HEK293 (cell line): ENCODE measurements around the gene YTHDC2.

Experiments
- BCL11A ChIP-seq: fragments of 450-650 bp; formaldehyde crosslinking; IDR thresholded peaks from 2 replicates; pipeline ENCODE4 v1.5.1; 2016; ENCODE audit warnings: low read depth, missing biosample characterization, missing genetic modification characterization
- BCL11B ChIP-seq: fragments of 450-650 bp; formaldehyde crosslinking; IDR thresholded peaks from 2 replicates; pipeline ENCODE4 v1.5.1; 2016; ENCODE audit warnings: low read depth, missing biosample characterization, missing genetic modification characterization
- FEZF1 ChIP-seq: fragments of 450-650 bp; formaldehyde crosslinking; IDR thresholded peaks from 2 replicates; pipeline ENCODE4 v1.5.1; 2016; ENCODE audit warnings: missing biosample characterization, missing genetic modification characterization
- GFI1B ChIP-seq: fragments of 450-650 bp; formaldehyde crosslinking; IDR thresholded peaks from 2 replicates; pipeline ENCODE4 v1.5.1; 2016; ENCODE audit warnings: missing biosample characterization, missing genetic modification characterization
- GLIS1 ChIP-seq: fragments of 450-650 bp; formaldehyde crosslinking; IDR thresholded peaks from 2 replicates; pipeline ENCODE4 v1.5.1; 2016; ENCODE audit warnings: missing biosample characterization, missing genetic modification characterization
- GLIS2 ChIP-seq: fragments of 450-650 bp; formaldehyde crosslinking; IDR thresholded peaks from 2 replicates; pipeline ENCODE4 v1.5.1; 2016; ENCODE audit warnings: missing biosample characterization, missing genetic modification characterization
- OSR2 ChIP-seq: fragments of 450-650 bp; formaldehyde crosslinking; IDR thresholded peaks from 2 replicates; pipeline ENCODE4 v1.5.1; 2016; ENCODE audit warnings: missing biosample characterization, missing genetic modification characterization
- PRDM10 ChIP-seq: fragments of 450-650 bp; formaldehyde crosslinking; IDR thresholded peaks from 2 replicates; pipeline ENCODE4 v1.5.1; 2016; ENCODE audit warnings: missing biosample characterization, missing genetic modification characterization
- PRDM6 ChIP-seq: fragments of 450-650 bp; formaldehyde crosslinking; IDR thresholded peaks from 2 replicates; pipeline ENCODE4 v1.5.1; 2017; ENCODE audit warnings: missing biosample characterization, missing genetic modification characterization
- REPIN1 ChIP-seq: fragments of 450-650 bp; formaldehyde crosslinking; IDR thresholded peaks from 2 replicates; pipeline ENCODE4 v1.5.1; 2017; ENCODE audit warnings: missing biosample characterization, missing genetic modification characterization, low read depth
- REST ChIP-seq: fragments of 450-650 bp; formaldehyde crosslinking; IDR thresholded peaks from 2 replicates; pipeline ENCODE4 v1.5.1; 2016; ENCODE audit warnings: missing biosample characterization, missing genetic modification characterization
- SP3 ChIP-seq: fragments of 450-650 bp; formaldehyde crosslinking; IDR thresholded peaks from 2 replicates; pipeline ENCODE4 v1.5.1; 2016; ENCODE audit warnings: missing biosample characterization, missing genetic modification characterization
- ZBTB8A ChIP-seq: fragments of 450-650 bp; formaldehyde crosslinking; IDR thresholded peaks from 2 replicates; pipeline ENCODE4 v1.5.1; 2016; ENCODE audit warnings: missing biosample characterization, missing genetic modification characterization
- ZNF114 ChIP-seq: fragments of 450-650 bp; formaldehyde crosslinking; IDR thresholded peaks from 2 replicates; pipeline ENCODE4 v1.5.0; 2017; ENCODE audit warnings: missing biosample characterization, missing genetic modification characterization
- ZNF146 ChIP-seq: fragments of 450-650 bp; formaldehyde crosslinking; IDR thresholded peaks from 2 replicates; pipeline ENCODE4 v1.5.1; 2016; ENCODE audit warnings: missing biosample characterization, missing genetic modification characterization
- ZNF239 ChIP-seq: fragments of 450-650 bp; formaldehyde crosslinking; IDR thresholded peaks from 2 replicates; pipeline ENCODE4 v1.5.1; 2016; ENCODE audit warnings: missing biosample characterization, missing genetic modification characterization
- ZNF280C ChIP-seq: fragments of 450-650 bp; formaldehyde crosslinking; IDR thresholded peaks from 2 replicates; pipeline ENCODE4 v1.5.1; 2016; ENCODE audit warnings: missing biosample characterization, missing genetic modification characterization
- ZNF350 ChIP-seq: fragments of 450-650 bp; formaldehyde crosslinking; IDR thresholded peaks from 2 replicates; pipeline ENCODE4 v1.5.0; 2017; ENCODE audit warnings: missing biosample characterization, mild to moderate bottlenecking, missing genetic modification characterization
- ZNF394 ChIP-seq: fragments of 450-650 bp; formaldehyde crosslinking; IDR thresholded peaks from 2 replicates; pipeline ENCODE4 v1.5.1; 2016; ENCODE audit warnings: missing biosample characterization, missing genetic modification characterization, mild to moderate bottlenecking, moderate library complexity, borderline replicate concordance
- ZNF571 ChIP-seq: fragments of 450-650 bp; formaldehyde crosslinking; IDR thresholded peaks from 2 replicates; pipeline ENCODE4 v1.5.0; 2017; ENCODE audit warnings: missing biosample characterization, missing genetic modification characterization
- ZNF600 ChIP-seq: fragments of 450-650 bp; formaldehyde crosslinking; IDR thresholded peaks from 2 replicates; pipeline ENCODE4 v1.5.1; 2016; ENCODE audit warnings: missing biosample characterization, missing genetic modification characterization
- ZNF623 ChIP-seq: fragments of 450-650 bp; formaldehyde crosslinking; IDR thresholded peaks from 2 replicates; pipeline ENCODE4 v1.5.1; 2016; ENCODE audit warnings: missing biosample characterization, missing genetic modification characterization
- ZNF660 ChIP-seq: fragments of 450-650 bp; IDR thresholded peaks from 2 replicates; pipeline ENCODE4 v1.5.1; 2018; ENCODE audit warnings: missing biosample characterization, mild to moderate bottlenecking, missing genetic modification characterization
- ZNF677 ChIP-seq: fragments of 450-650 bp; IDR thresholded peaks from 2 replicates; pipeline ENCODE4 v1.5.0; 2018; ENCODE audit warnings: missing biosample characterization, mild to moderate bottlenecking, missing genetic modification characterization, moderate library complexity
- ZNF704 ChIP-seq: fragments of 450-650 bp; formaldehyde crosslinking; IDR thresholded peaks from 2 replicates; pipeline ENCODE4 v1.5.1; 2016; ENCODE audit warnings: missing biosample characterization, missing genetic modification characterization
- ZNF747 ChIP-seq: fragments of 450-650 bp; formaldehyde crosslinking; IDR thresholded peaks from 2 replicates; pipeline ENCODE4 v1.5.1; 2016; ENCODE audit warnings: missing biosample characterization, missing genetic modification characterization
- ZSCAN16 ChIP-seq: fragments of 450-650 bp; formaldehyde crosslinking; IDR thresholded peaks from 2 replicates; pipeline ENCODE4 v1.5.1; 2016; ENCODE audit warnings: missing biosample characterization, missing genetic modification characterization
- ZXDB ChIP-seq: fragments of 450-650 bp; formaldehyde crosslinking; IDR thresholded peaks from 2 replicates; pipeline ENCODE4 v1.5.1; 2016; ENCODE audit warnings: missing biosample characterization, missing genetic modification characterization

The YTHDC2 gene

GRCh38 chr5:113513384-113514288 lies at the start of gene YTHDC2 (continued):
- peak; percentile 74 for TF ChIP-seq GLIS2 (tag by site-specific recombination)
- peak; percentile 29 for TF ChIP-seq ZNF600 (tag by site-specific recombination)
- TF ChIP-seq ZNF114 (tag by site-specific recombination) = no peak
- TF ChIP-seq PRDM10 (tag by site-specific recombination) = peak; percentile 71
- no peak for TF ChIP-seq ZNF280C (tag by site-specific recombination)
- no peak for TF ChIP-seq FEZF1 (tag by site-specific recombination)
- TF ChIP-seq ZNF394 = peak; percentile 61; the same call in 1 of the 2 replicates
- TF ChIP-seq ZNF704 = no peak
- TF ChIP-seq ZNF747 (tag by site-specific recombination) = no peak
- peak; percentile 83; the same call in 1 of the 2 replicates for TF ChIP-seq BCL11B (tag by site-specific recombination)
- TF ChIP-seq GLIS1 (tag by site-specific recombination) = 0 out of 2 replicates have a peak, but pooled peaks have one; percentile 30
- no peak for TF ChIP-seq ZNF146 (tag by site-specific recombination)
- no peak for TF ChIP-seq ZNF571 (tag by site-specific recombination)
- no peak for TF ChIP-seq REPIN1 (tag by site-specific recombination)
- TF ChIP-seq ZSCAN16 (tag by site-specific recombination) = no peak
- TF ChIP-seq ZNF350 (tag by site-specific recombination) = no peak
- no peak for TF ChIP-seq ZNF239 (tag by site-specific recombination)
- peak; percentile 80 for TF ChIP-seq ZXDB (tag by site-specific recombination)
- no peak for TF ChIP-seq ZNF677 (tag by site-specific recombination)
- peak; percentile 59 for TF ChIP-seq BCL11A (tag by site-specific recombination)
- no peak for TF ChIP-seq OSR2 (tag by site-specific recombination)
- TF ChIP-seq GFI1B (tag by site-specific recombination) = no peak; the same call in 1 of the 2 replicates
- no peak for TF ChIP-seq ZNF623 (tag by site-specific recombination)
- peak; percentile 91 for TF ChIP-seq ZBTB8A (tag by site-specific recombination)
- TF ChIP-seq PRDM6 (tag by site-specific recombination) = no peak
- TF ChIP-seq ZNF660 (tag by site-specific recombination) = peak; percentile 64
- no peak for TF ChIP-seq REST
- TF ChIP-seq SP3 (tag by site-specific recombination) = peak; percentile 46
